HepG2 (cell line): ENCODE results near the gene RBBP8NL. TPM values are rescaled to one million over a fixed set of nuclear protein-coding genes. Genes with fewer than 3 reads are reported as not detected.
A peak's percentile ranks its signal among the peaks of the same experiment; 100 is the strongest.

Source experiments
- ATAC-seq: fragments of 200-7000 bp; cut with Tn5 transposase; 3 replicates; pipeline ENCODE4 v1.9.1; 2020; ENCODE audit warnings: mild to moderate bottlenecking, moderate library complexity
- BruUV-seq: library from RNA; stranded (reverse); fragments of 400-500 nt; replicated peaks from 2 replicates; lab custom pipeline; 2021; lab: Mats Ljungman, UMichigan
- CTCF ChIA-PET: fragments of 300-600 bp; formaldehyde crosslinking; extraction: SDS; loops from one replicate; lab custom pipeline; 2021; ENCODE audit warnings: low total read pairs, inconsistent platforms, low intra/inter-chr PET ratio; lab: Yijun Ruan, JAX
- POLR2A ChIA-PET: fragments of 350-600 bp; sonication (Branson Sonifier 250); formaldehyde crosslinking; loops from one replicate; lab custom pipeline; 2020; ENCODE audit warnings: antibody characterized with exemption, inconsistent platforms; lab: Yijun Ruan, JAX
- DNase-seq: peaks from one replicate; pipeline ENCODE4 v3.0.0-alpha.2; 2015; ENCODE audit warnings: low spot score
- FAIRE-seq: peaks from 3 replicates; lab custom pipeline; 2011; peaks lifted over from hg19 to GRCh38; lab: Jason Lieb, UNC
- H2AFZ ChIP-seq: one replicate; pipeline ENCODE4 v1.6.1; 2011; ENCODE audit warnings: low read length, inconsistent platforms
- H3K27ac ChIP-seq: fragments of 300-600 bp; 3 replicates; pipeline ENCODE4 v1.8.0; 2011; ENCODE audit warnings: mixed run types, mild to moderate bottlenecking, mixed read lengths, low read length, inconsistent platforms; ENCODE audit not compliant: insufficient read depth; ENCODE audit errors: extremely low read length
- H3K27me3 ChIP-seq, 2 experiments: fragments of 200-600 bp in 1 of 2; 2 replicates in 1 of 2; 3 replicates in 1 of 2; pipeline versions ENCODE4 v1.6.0 to v1.8.0; 2011; ENCODE audit warnings: low read length in 2 of 2, mild to moderate bottlenecking in 2 of 2, moderate library complexity in 2 of 2, inconsistent platforms in 1 of 2; ENCODE audit not compliant: insufficient read depth in 2 of 2, control insufficient read depth in 1 of 2
- H3K36me3 ChIP-seq, 2 experiments: fragments of 200-600 bp in 1 of 2; replicated peaks in 1 of 2; 2 replicates in 1 of 2; 3 replicates in 1 of 2; pipeline versions ENCODE4 v1.5.1 to v1.8.0; 2011; ENCODE audit warnings: low read length in 2 of 2, inconsistent platforms in 1 of 2; ENCODE audit not compliant: insufficient read depth in 2 of 2, control insufficient read depth in 1 of 2
- H3K4me1 ChIP-seq: 2 replicates; pipeline ENCODE4 v1.5.1; 2012; ENCODE audit warnings: low read length, inconsistent platforms; ENCODE audit not compliant: insufficient read depth
- H3K4me2 ChIP-seq: 2 replicates; pipeline ENCODE4 v1.6.0; 2011; ENCODE audit warnings: low read depth, low read length, inconsistent platforms
- H3K4me3 ChIP-seq, 3 experiments: fragments of 200-600 bp in 1 of 3; sonication (generic), shearing (Covaris generic) in 1 of 3; replicated peaks in 1 of 3; 2 replicates each; pipeline ENCODE4 v1.5.1; 2011 to 2016; ENCODE audit warnings: low read length in 3 of 3, inconsistent platforms in 2 of 3, low read depth in 2 of 3, mild to moderate bottlenecking in 2 of 3, control low read depth in 1 of 3, mixed read lengths in 1 of 3; ENCODE audit not compliant: insufficient read depth in 1 of 3
- H3K79me2 ChIP-seq: one replicate; pipeline ENCODE4 v1.6.1; 2011; ENCODE audit warnings: low read length, inconsistent platforms; ENCODE audit not compliant: insufficient read depth
- H3K9ac ChIP-seq: 2 replicates; pipeline ENCODE4 v1.6.0; 2011; ENCODE audit warnings: mild to moderate bottlenecking, low read depth, low read length, inconsistent platforms; ENCODE audit not compliant: insufficient read depth
- H3K9me3 ChIP-seq: 2 replicates; pipeline ENCODE4 v1.5.1; 2012; ENCODE audit warnings: mild to moderate bottlenecking, low read length
- H4K20me1 ChIP-seq: 2 replicates; pipeline ENCODE4 v1.6.0; 2011; ENCODE audit warnings: inconsistent platforms, mild to moderate bottlenecking, low read length, moderate library complexity; ENCODE audit not compliant: insufficient read depth
- BORCS8-MEF2B ChIP-seq: sonication (generic); formaldehyde crosslinking; IDR thresholded peaks from 2 replicates; pipeline ENCODE4 v1.8.0; 2022; ENCODE audit warnings: mild to moderate bottlenecking, missing genetic modification reagents
- EP300 ChIP-seq, 3 experiments: sonication (generic) in 1 of 3; formaldehyde crosslinking in 1 of 3; IDR thresholded peaks; 2 replicates each; pipeline versions ENCODE4 v1.5.1 to v1.6.1; 2011 to 2020; ENCODE audit warnings: low read depth in 2 of 3, low read length in 2 of 3, borderline replicate concordance in 1 of 3, improper control_type of control experiment in 1 of 3, mild to moderate bottlenecking in 1 of 3, missing genetic modification reagents in 1 of 3, moderate library complexity in 1 of 3
- FOXK1 ChIP-seq: sonication (generic); formaldehyde crosslinking; IDR thresholded peaks from 2 replicates; pipeline ENCODE4 v1.4.0; 2020; ENCODE audit warnings: low read depth, missing genetic modification reagents, borderline replicate concordance
- GFI1 ChIP-seq: sonication (generic); formaldehyde crosslinking; IDR thresholded peaks from 2 replicates; pipeline ENCODE4 v1.5.0; 2020; ENCODE audit warnings: missing genetic modification reagents, mild to moderate bottlenecking, borderline replicate concordance
- IKZF4 ChIP-seq: sonication (generic); formaldehyde crosslinking; IDR thresholded peaks from 2 replicates; pipeline ENCODE4 v1.5.1; 2020; ENCODE audit warnings: borderline replicate concordance, mild to moderate bottlenecking, low read depth, missing genetic modification reagents; ENCODE audit errors: not compliant biosample characterization
- LBX2 ChIP-seq: sonication (generic); formaldehyde crosslinking; IDR thresholded peaks from 2 replicates; pipeline ENCODE4 v1.5.0; 2020; ENCODE audit warnings: missing genetic modification reagents, mild to moderate bottlenecking, borderline replicate concordance
- MTF2 ChIP-seq: sonication (generic); formaldehyde crosslinking; IDR thresholded peaks from 2 replicates; pipeline ENCODE4 v1.5.0; 2020; ENCODE audit warnings: missing genetic modification reagents, borderline replicate concordance
- MXD1 ChIP-seq: sonication (generic); formaldehyde crosslinking; IDR thresholded peaks from 2 replicates; pipeline ENCODE4 v1.4.0; 2020; ENCODE audit warnings: mild to moderate bottlenecking, missing genetic modification reagents
- MZF1 ChIP-seq: sonication (generic); formaldehyde crosslinking; IDR thresholded peaks from 2 replicates; pipeline ENCODE4 v1.8.1; 2023; ENCODE audit warnings: mild to moderate bottlenecking, missing genetic modification reagents, borderline replicate concordance
- NFYB ChIP-seq: sonication (generic); formaldehyde crosslinking; IDR thresholded peaks from 2 replicates; pipeline ENCODE4 v1.4.0; 2020; ENCODE audit warnings: missing genetic modification reagents
- REPIN1 ChIP-seq: sonication (generic); formaldehyde crosslinking; IDR thresholded peaks from 2 replicates; pipeline ENCODE4 v1.8.0; 2022; ENCODE audit warnings: missing genetic modification reagents, low read depth, mild to moderate bottlenecking, borderline replicate concordance
- TRAFD1 ChIP-seq: sonication (generic); formaldehyde crosslinking; IDR thresholded peaks from 2 replicates; pipeline ENCODE4 v1.5.1; 2020; ENCODE audit warnings: missing genetic modification reagents, mild to moderate bottlenecking, borderline replicate concordance
- ZEB1 ChIP-seq: IDR thresholded peaks from 2 replicates; pipeline ENCODE4 v1.6.1; 2012; ENCODE audit warnings: mild to moderate bottlenecking, low read depth, inconsistent platforms; ENCODE audit not compliant: insufficient replicate concordance
- ZFP37 ChIP-seq: sonication (generic); formaldehyde crosslinking; IDR thresholded peaks from 2 replicates; pipeline ENCODE4 v1.4.0; 2020; ENCODE audit warnings: missing genetic modification reagents, borderline replicate concordance
- ZNF274 ChIP-seq: sonication (generic); formaldehyde crosslinking; IDR thresholded peaks from 2 replicates; pipeline ENCODE4 v1.5.1; 2020; ENCODE audit warnings: mild to moderate bottlenecking, missing genetic modification reagents
- ZNF34 ChIP-seq: sonication (generic); formaldehyde crosslinking; IDR thresholded peaks from 2 replicates; pipeline ENCODE4 v1.4.0; 2020; ENCODE audit warnings: mild to moderate bottlenecking, missing genetic modification reagents, borderline replicate concordance
- ZNF776 ChIP-seq: sonication (generic); formaldehyde crosslinking; IDR thresholded peaks from 2 replicates; pipeline ENCODE4 v1.4.0; 2020; ENCODE audit warnings: mild to moderate bottlenecking, missing genetic modification reagents
- ZNF788 ChIP-seq: sonication (generic); formaldehyde crosslinking; IDR thresholded peaks from 2 replicates; pipeline ENCODE4 v1.5.0; 2020; ENCODE audit warnings: mild to moderate bottlenecking, missing genetic modification reagents, borderline replicate concordance
- ZNF891 ChIP-seq: sonication (generic); formaldehyde crosslinking; IDR thresholded peaks from 2 replicates; pipeline ENCODE4 v1.5.0; 2020; ENCODE audit warnings: mild to moderate bottlenecking, missing genetic modification reagents
- WGBS: methylation state at CpG from one replicate; pipeline ENCODE4 v1.1.6; 2017; ENCODE audit warnings: low lambda C conversion rate; 5-methylcytosine and 5-hydroxymethylcytosine counted together
- in situ Hi-C: cut with HindIII; loops from 2 replicates; pipeline ENCODE4 v1.10.0; 2017; ENCODE audit warnings: low pct_unique_long_range_greater_than_20kb; ENCODE audit not compliant: extremely low pct_ligation_motif_present
- intact Hi-C: fragments of 100-400 bp; cut with micrococcal nuclease; formaldehyde crosslinking; loops from one replicate; pipeline ENCODE4 v1.10.0; 2022; ENCODE audit not compliant: unreplicated experiment
- polyA plus RNA-seq, 8 experiments: library from polyadenylated mRNA; depleted of rRNA in 3 of 8; stranded (reverse) in 7 of 8; unstranded in 1 of 8; fragments of >200 nt; fragmentation: Illumina TruSeq in 4 of 8; extraction: Trizol in 4 of 8; gene quantifications; 2 replicates each; pipeline versions ENCODE4 v1.2.1 to v1.2.3, GENCODE V29; 2011 to 2016; ENCODE audit warnings: low read depth in 4 of 8, missing spikeins in 1 of 8, mixed read lengths in 1 of 8; ENCODE audit not compliant: insufficient read depth in 1 of 8
- total RNA-seq, 5 experiments: library from RNA; depleted of rRNA; stranded (reverse); fragments of >200 nt; fragmentation: Illumina TruSeq; extraction: Trizol; gene quantifications; 2 replicates each; pipeline ENCODE4 v1.2.3, GENCODE V29; 2016; ENCODE audit warnings: low read depth in 1 of 5

Gene RBBP8NL
- total and polyA plus RNA-seq, 2 of the 13 experiments (the other 11 are each of a cell fraction or from before 2014, with no cell fraction given), result 0.69 to 0.86 TPM

DNA sequence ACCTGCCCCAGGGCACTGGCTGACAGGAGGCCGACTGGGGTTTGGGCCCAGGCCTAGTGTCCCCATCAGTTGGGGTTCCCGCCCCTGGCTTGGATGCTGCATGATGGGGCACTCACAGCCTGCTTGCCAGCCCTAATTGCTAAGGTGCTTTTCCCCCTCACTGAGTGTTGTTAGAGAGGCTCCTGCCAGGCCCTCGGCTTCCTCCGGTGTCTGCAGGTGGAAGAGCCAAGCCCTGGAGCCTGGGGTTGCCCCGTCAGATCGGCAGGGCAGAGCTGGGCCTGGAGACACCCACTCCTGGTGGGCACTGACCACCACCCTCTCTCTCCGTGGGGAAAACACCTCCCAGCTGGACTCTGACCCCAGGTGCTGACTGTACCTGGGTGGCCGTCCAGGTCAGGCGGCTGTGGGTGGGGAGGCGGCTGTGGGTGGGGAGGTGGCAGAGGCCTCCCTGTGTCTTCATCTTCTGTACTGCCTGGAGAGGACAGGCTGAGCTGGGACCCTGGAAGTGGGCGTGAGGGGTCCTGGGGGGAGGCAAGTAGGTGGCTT, 14.2 kb downstream of the RBBP8NL start:
- peak overlapping the region; percentile 91 for H3K4me2 ChIP-seq
- peak overlapping the region in 2 of 3 experiments; percentile 46 to 70; a peak in 3 of 6 replicates for H3K4me3 ChIP-seq
- no peaks in the 10 kb centered on the region for H4K20me1 ChIP-seq
- H3K9ac ChIP-seq, result no peak overlapping the region
- peaks cover 56% of the 10 kb centered on the region for H3K4me1 ChIP-seq
- no peaks in the 10 kb centered on the region for H3K79me2 ChIP-seq
- DNase-seq (no peak), FAIRE-seq (no peak), ATAC-seq (no peak)
- ChIA-PET POLR2A (interaction anchor here (0.6 to 3.2 kb wide), 8 partner anchors 13 to 412 kb away, joined by 3 to 31 read pairs (median 8); partner anchors contain the start of genes LAMA5 and RPS21), CTCF (no interaction called here)
- H3K9me3 ChIP-seq, result no peaks in the 10 kb centered on the region
- 23% methylated on average over 9 of the region's 11 CpGs for WGBS
- in situ Hi-C loops (loop anchor here (5.0 kb wide), 1 partner anchor 79 kb away; no protein-coding TSS in a partner anchor), intact Hi-C loops (loop anchor here (5.0 kb wide), 2 partner anchors 74 to 204 kb away; no protein-coding TSS in a partner anchor)
- H3K27me3 ChIP-seq, result peaks cover 17 to 53% of the 10 kb centered on the region in 2 experiments; a peak in 4 of 5 replicates
- H3K27ac ChIP-seq, result no peak overlapping the region
- no peak overlapping the region for H2AFZ ChIP-seq
- H3K36me3 ChIP-seq, result no peaks in the 10 kb centered on the region
- BruUV-seq, result no TSS peak
- TF ChIP-seq FOXK1 (CRISPR knock-in tag) (no peak), ZNF274 (0 out of 2 replicates have a peak, but pooled peaks have one; percentile 13), ZEB1 (peak; percentile 49), ZFP37 (no peak), ZNF788 (CRISPR knock-in tag) (no peak), MTF2 (CRISPR knock-in tag) (no peak), IKZF4 (CRISPR knock-in tag) (no peak), ZNF776 (peak; percentile 65; the same call in 1 of the 2 replicates), TRAFD1 (CRISPR knock-in tag) (no peak), ZNF891 (CRISPR knock-in tag) (0 out of 2 replicates have a peak, but pooled peaks have one; percentile 37), REPIN1 (CRISPR knock-in tag) (peak; percentile 81; the same call in 1 of the 2 replicates), MXD1 (CRISPR knock-in tag) (peak; percentile 11; the same call in 1 of the 2 replicates), LBX2 (CRISPR knock-in tag) (0 out of 2 replicates have a peak, but pooled peaks have one; percentile 30), ZNF34 (CRISPR knock-in tag) (no peak), MZF1 (CRISPR knock-in tag) (no peak), GFI1 (CRISPR knock-in tag) (no peak), NFYB (CRISPR knock-in tag) (peak; percentile 11; the same call in 1 of the 2 replicates), BORCS8-MEF2B (CRISPR knock-in tag) (0 out of 2 replicates have a peak, but pooled peaks have one; percentile 33), EP300 (IDR thresholded peaks at IDR 0.05; ENCODE audit: low read depth in 2 of 2, low read length in 2 of 2) (no peak), EP300 (CRISPR knock-in tag; IDR thresholded peaks at IDR 0.05; ENCODE audit: borderline replicate concordance) (no peak)
